Cardiac fibroblast (primary cell): ENCODE results near the gene BCL2L15.

Source experiments
- DNase-seq, 2 donors: peaks; one replicate each; pipeline versions ENCODE4 v3.0.0 to v3.0.0-alpha.2; 2010; ENCODE audit warnings: low read depth in 2 of 2
- H3K4me3 ChIP-seq, 2 donors: replicated peaks in 1 of 2; 1 replicate in 1 of 2; 2 replicates in 1 of 2; pipeline ENCODE4 v1.5.1; 2011; ENCODE audit warnings: low read depth in 2 of 2, low read length in 2 of 2, mild to moderate bottlenecking in 2 of 2, moderate library complexity in 1 of 2
- CTCF ChIP-seq: IDR thresholded peaks from one replicate; pipeline ENCODE4 v1.5.1; 2011; ENCODE audit warnings: low read depth, mild to moderate bottlenecking, low read length, inconsistent platforms

BCL2L15 gene

GRCh38 chr1:113834716-113835115, 52.7 kb downstream of the BCL2L15 start:
- no peak overlapping the region for H3K4me3 ChIP-seq
- DNase-seq = peak in 1 of 2 donors; percentile 16
- TF ChIP-seq CTCF = no peak
